ENCODE measurements around the gene RHBDD2.
A peak's percentile ranks its signal among the peaks of the same experiment; 100 is the strongest.

Gene RHBDD2

DNA sequence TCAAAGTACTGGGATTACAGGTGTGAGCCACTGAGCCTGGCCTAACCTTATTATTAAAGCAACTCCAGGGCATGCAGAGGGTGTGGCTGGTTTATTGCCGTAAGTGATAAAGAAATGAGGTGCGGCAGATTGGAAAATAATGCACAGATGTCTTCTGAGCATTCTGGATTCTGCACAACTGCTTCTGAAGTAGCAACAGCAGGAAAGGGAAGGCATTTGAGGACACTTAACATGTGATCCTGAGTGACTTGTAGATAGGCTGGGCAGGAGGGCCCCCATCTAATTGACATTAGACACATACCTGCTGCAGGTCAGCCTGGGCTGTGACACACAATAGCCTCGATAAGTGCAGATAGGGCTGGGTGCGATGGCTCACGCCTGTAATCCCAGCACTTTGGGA is 5.6 kb downstream of the RHBDD2 start:
- Histone ChIP-seq H2AFZ (ENCODE audit: low read length) (no peak overlapping the region), H3K4me2 (ENCODE audit: insufficient read depth, low read length, poor library complexity, severe bottlenecking) (no peak overlapping the region), H3K9ac (ENCODE audit: low read depth, low read length, poor library complexity) (no peak overlapping the region), H4K91ac (ENCODE audit: low read depth, low read length, poor library complexity) (no peak overlapping the region), H3K18ac (ENCODE audit: low read length) (no peak overlapping the region), H3K14ac (ENCODE audit: low read length) (no peak overlapping the region), H3K4me1 (ENCODE audit: control insufficient read depth in 2 of 2, insufficient read depth in 1 of 2, low read depth in 1 of 2, low read length in 2 of 2) (peaks cover 0 to 14% of the 10 kb centered on the region in 2 donors), H3K27ac (replicated peaks; ENCODE audit: low read length) (no peak overlapping the region), H3K4ac (ENCODE audit: low read length) (no peak overlapping the region), H3K9me3 (replicated peaks in 1 of 2; ENCODE audit: control insufficient read depth in 2 of 2, insufficient read depth in 1 of 2, low read depth in 1 of 2, low read length in 2 of 2) (no peaks in the 10 kb centered on the region), H2BK15ac (ENCODE audit: low read length) (no peak overlapping the region), H4K8ac (ENCODE audit: low read depth, low read length) (no peak overlapping the region), H2BK120ac (ENCODE audit: low read depth, low read length) (no peak overlapping the region), H3K23ac (ENCODE audit: low read depth, low read length, poor library complexity) (no peak overlapping the region), H3K79me1 (ENCODE audit: low read depth, low read length) (peaks cover 14% of the 10 kb centered on the region), H2BK12ac (ENCODE audit: low read length) (no peak overlapping the region), H3K27me3 (ENCODE audit: control insufficient read depth in 3 of 3, insufficient read depth in 3 of 3, low read depth in 1 of 3, low read length in 3 of 3) (no peaks in the 10 kb centered on the region), H3K4me3 (ENCODE audit: low read length in 2 of 2) (no peak overlapping the region), H2BK5ac (ENCODE audit: low read length) (no peak overlapping the region), H3K36me3 (replicated peaks in 1 of 2; ENCODE audit: control insufficient read depth in 2 of 2, insufficient read depth in 2 of 2, low read length in 2 of 2) (peaks cover 57 to 92% of the 10 kb centered on the region in 2 donors), H2AK5ac (ENCODE audit: low read depth, low read length) (no peak overlapping the region)
- DNase-seq (ENCODE audit: low spot score), result no peak
- no CpG with 5 or more reads among the region's 5 CpGs for WGBS, 2 donors (ENCODE audit: extremely low coverage in 2 of 2, insufficient read length in 2 of 2, insufficient replicate concordance in 1 of 2)

DNA sequence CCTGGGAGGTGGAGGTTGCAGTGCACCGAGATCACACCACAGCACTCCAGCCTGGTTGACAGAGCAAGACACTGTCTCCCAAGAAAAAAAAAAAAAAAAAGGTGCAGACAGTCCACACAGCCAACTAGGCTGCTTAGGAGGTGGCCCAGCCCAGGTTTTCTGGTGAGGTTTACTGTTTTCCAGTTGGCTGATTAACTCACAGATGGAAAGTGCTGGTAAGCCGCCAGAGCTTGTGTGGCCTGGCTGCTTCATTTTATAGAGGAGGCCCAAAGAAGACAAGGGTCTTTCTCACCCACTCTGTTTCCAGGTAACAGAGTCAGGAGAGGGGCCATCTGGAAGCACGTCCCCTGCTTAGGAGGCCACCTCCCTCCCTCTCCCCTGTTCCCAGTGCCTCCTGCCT is 6.2 kb downstream of the RHBDD2 start:
- Histone ChIP-seq H2BK12ac (ENCODE audit: low read length) (no peak overlapping the region), H3K27ac (replicated peaks; ENCODE audit: low read length) (no peak overlapping the region), H3K79me1 (ENCODE audit: low read depth, low read length) (peaks cover 14% of the 10 kb centered on the region), H4K91ac (ENCODE audit: low read depth, low read length, poor library complexity) (no peak overlapping the region), H3K9me3 (replicated peaks in 1 of 2; ENCODE audit: control insufficient read depth in 2 of 2, insufficient read depth in 1 of 2, low read depth in 1 of 2, low read length in 2 of 2) (no peaks in the 10 kb centered on the region), H3K4me3 (ENCODE audit: low read length in 2 of 2) (no peak overlapping the region), H3K4ac (ENCODE audit: low read length) (no peak overlapping the region), H4K8ac (ENCODE audit: low read depth, low read length) (no peak overlapping the region), H3K14ac (ENCODE audit: low read length) (no peak overlapping the region), H3K4me1 (ENCODE audit: control insufficient read depth in 2 of 2, insufficient read depth in 1 of 2, low read depth in 1 of 2, low read length in 2 of 2) (peaks cover 0 to 16% of the 10 kb centered on the region in 2 donors), H2AFZ (ENCODE audit: low read length) (no peak overlapping the region), H3K36me3 (replicated peaks in 1 of 2; ENCODE audit: control insufficient read depth in 2 of 2, insufficient read depth in 2 of 2, low read length in 2 of 2) (peaks cover 57 to 93% of the 10 kb centered on the region in 2 donors), H3K9ac (ENCODE audit: low read depth, low read length, poor library complexity) (no peak overlapping the region), H3K27me3 (ENCODE audit: control insufficient read depth in 3 of 3, insufficient read depth in 3 of 3, low read depth in 1 of 3, low read length in 3 of 3) (no peaks in the 10 kb centered on the region), H2AK5ac (ENCODE audit: low read depth, low read length) (no peak overlapping the region), H2BK15ac (ENCODE audit: low read length) (no peak overlapping the region), H2BK120ac (ENCODE audit: low read depth, low read length) (no peak overlapping the region), H3K4me2 (ENCODE audit: insufficient read depth, low read length, poor library complexity, severe bottlenecking) (no peak overlapping the region), H3K23ac (ENCODE audit: low read depth, low read length, poor library complexity) (no peak overlapping the region), H3K18ac (ENCODE audit: low read length) (no peak overlapping the region), H2BK5ac (ENCODE audit: low read length) (no peak overlapping the region)
- WGBS, 2 donors (ENCODE audit: extremely low coverage in 2 of 2, insufficient read length in 2 of 2, insufficient replicate concordance in 1 of 2), result no CpG with 5 or more reads among the region's 3 CpGs
- no peak for DNase-seq (ENCODE audit: low spot score)

DNA sequence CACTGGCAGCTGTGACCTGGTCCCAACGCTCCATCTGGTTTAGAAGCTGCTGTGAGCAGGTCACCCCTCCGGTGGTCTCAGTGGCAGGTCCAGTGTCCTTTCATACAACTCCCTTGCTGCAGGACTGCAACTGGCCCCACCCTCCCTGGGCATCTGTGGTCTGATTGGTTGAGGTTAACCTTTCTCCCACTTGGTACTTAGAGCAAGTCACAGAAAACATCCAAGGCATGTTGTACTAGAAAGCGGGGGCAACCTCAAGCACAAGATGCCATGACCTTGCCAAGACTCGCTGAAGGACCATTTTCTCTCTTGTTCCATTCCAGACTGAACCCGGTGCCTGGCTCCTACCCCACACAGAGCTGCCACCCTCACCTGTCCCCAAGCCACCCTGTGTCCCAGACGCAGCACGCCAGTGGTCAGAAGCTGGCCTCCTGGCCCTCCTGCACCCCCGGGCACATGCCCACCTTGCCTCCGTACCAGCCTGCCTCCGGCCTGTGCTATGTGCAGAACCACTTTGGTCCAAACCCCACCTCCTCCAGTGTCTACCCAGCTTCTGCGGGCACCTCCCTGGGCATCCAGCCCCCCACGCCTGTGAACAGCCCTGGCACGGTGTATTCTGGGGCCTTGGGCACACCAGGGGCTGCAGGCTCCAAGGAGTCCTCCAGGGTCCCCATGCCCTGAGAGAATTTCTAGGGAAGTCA is 9.0 kb downstream of the RHBDD2 start:
- Histone ChIP-seq H4K91ac (ENCODE audit: low read depth, low read length, poor library complexity) (no peak overlapping the region), H3K36me3 (replicated peaks in 1 of 2; ENCODE audit: control insufficient read depth in 2 of 2, insufficient read depth in 2 of 2, low read length in 2 of 2) (peaks cover 46 to 72% of the 10 kb centered on the region in 2 donors), H3K4me1 (ENCODE audit: control insufficient read depth in 2 of 2, insufficient read depth in 1 of 2, low read depth in 1 of 2, low read length in 2 of 2) (peaks cover 0 to 5% of the 10 kb centered on the region in 2 donors), H2BK12ac (ENCODE audit: low read length) (no peak overlapping the region), H2AFZ (ENCODE audit: low read length) (no peak overlapping the region), H3K27me3 (ENCODE audit: control insufficient read depth in 3 of 3, insufficient read depth in 3 of 3, low read depth in 1 of 3, low read length in 3 of 3) (no peaks in the 10 kb centered on the region), H2BK120ac (ENCODE audit: low read depth, low read length) (no peak overlapping the region), H3K9ac (ENCODE audit: low read depth, low read length, poor library complexity) (no peak overlapping the region), H3K79me1 (ENCODE audit: low read depth, low read length) (peaks cover 7% of the 10 kb centered on the region), H3K27ac (replicated peaks; ENCODE audit: low read length) (no peak overlapping the region), H3K4me3 (ENCODE audit: low read length in 2 of 2) (no peak overlapping the region), H3K18ac (ENCODE audit: low read length) (no peak overlapping the region), H3K14ac (ENCODE audit: low read length) (no peak overlapping the region), H2BK5ac (ENCODE audit: low read length) (no peak overlapping the region), H2BK15ac (ENCODE audit: low read length) (no peak overlapping the region), H4K8ac (ENCODE audit: low read depth, low read length) (no peak overlapping the region), H3K9me3 (replicated peaks in 1 of 2; ENCODE audit: control insufficient read depth in 2 of 2, insufficient read depth in 1 of 2, low read depth in 1 of 2, low read length in 2 of 2) (no peaks in the 10 kb centered on the region), H2AK5ac (ENCODE audit: low read depth, low read length) (no peak overlapping the region), H3K4ac (ENCODE audit: low read length) (no peak overlapping the region), H3K23ac (ENCODE audit: low read depth, low read length, poor library complexity) (peak overlapping the region; percentile 25), H3K4me2 (ENCODE audit: insufficient read depth, low read length, poor library complexity, severe bottlenecking) (no peak overlapping the region)
- WGBS, 2 donors (ENCODE audit: extremely low coverage in 2 of 2, insufficient read length in 2 of 2, insufficient replicate concordance in 1 of 2), result no CpG with 5 or more reads among the region's 13 CpGs
- DNase-seq (ENCODE audit: low spot score), result no peak

DNA sequence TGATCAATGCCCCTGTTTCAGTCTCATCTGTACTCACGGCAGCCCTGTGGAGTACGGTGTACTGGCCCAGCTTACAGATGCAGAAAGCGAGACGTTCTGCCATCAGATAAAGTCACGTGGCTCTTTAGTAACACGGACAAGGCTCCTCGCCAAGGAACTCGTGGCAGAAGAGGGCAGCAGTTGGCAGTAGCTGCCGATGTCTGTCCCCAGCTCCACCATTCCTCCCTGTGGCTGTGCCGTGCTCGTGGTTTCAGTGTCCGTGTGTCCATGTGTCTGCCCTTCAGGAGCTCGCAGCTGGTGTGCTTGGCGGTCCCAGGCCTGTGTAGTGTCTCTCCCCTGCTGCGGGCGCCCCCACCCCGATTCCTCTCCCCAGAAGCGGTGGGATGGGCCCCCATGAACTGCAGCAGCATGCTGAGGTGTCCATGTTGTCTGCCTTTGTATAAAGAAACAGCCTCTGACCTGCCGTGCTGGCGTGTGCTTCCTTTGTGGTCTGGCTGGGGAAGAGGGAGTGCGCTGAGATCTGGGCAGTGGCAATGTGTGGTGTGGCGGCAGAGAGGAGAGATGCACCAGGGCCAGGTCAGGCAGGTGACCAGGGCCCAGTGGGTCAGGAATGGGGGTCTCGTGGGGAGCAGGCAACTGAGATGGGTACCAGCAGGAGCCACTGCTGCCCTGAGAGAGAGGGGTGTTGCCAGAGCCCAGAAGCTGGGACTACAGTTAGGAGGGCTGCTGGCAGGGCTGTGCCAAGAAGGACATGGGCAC is 9.8 kb downstream of the RHBDD2 start:
- no peak overlapping the region for H3K4ac ChIP-seq (ENCODE audit: low read length)
- no peak overlapping the region for H4K91ac ChIP-seq (ENCODE audit: low read depth, low read length, poor library complexity)
- no peak overlapping the region for H3K27ac ChIP-seq (replicated peaks; ENCODE audit: low read length)
- peak overlapping the region; percentile 74 for H3K23ac ChIP-seq (ENCODE audit: low read depth, low read length, poor library complexity)
- no peak overlapping the region for H4K8ac ChIP-seq (ENCODE audit: low read depth, low read length)
- WGBS, 2 donors (ENCODE audit: extremely low coverage in 2 of 2, insufficient read length in 2 of 2, insufficient replicate concordance in 1 of 2), result no CpG with 5 or more reads among the region's 23 CpGs
- peaks cover 4% of the 10 kb centered on the region for H3K79me1 ChIP-seq (ENCODE audit: low read depth, low read length)
- H2BK12ac ChIP-seq (ENCODE audit: low read length), result peak overlapping the region; percentile 5
- H3K9ac ChIP-seq (ENCODE audit: low read depth, low read length, poor library complexity), result peak overlapping the region; percentile 16
- no peak overlapping the region for H3K14ac ChIP-seq (ENCODE audit: low read length)
- H2AFZ ChIP-seq (ENCODE audit: low read length), result no peak overlapping the region
- no peak overlapping the region for H3K4me2 ChIP-seq (ENCODE audit: insufficient read depth, low read length, poor library complexity, severe bottlenecking)
- H3K4me3 ChIP-seq (ENCODE audit: low read length in 2 of 2), result no peak overlapping the region
- H3K18ac ChIP-seq (ENCODE audit: low read length), result peak overlapping the region; percentile 30
- peaks cover 0 to 5% of the 10 kb centered on the region in 2 donors for H3K4me1 ChIP-seq (ENCODE audit: control insufficient read depth in 2 of 2, insufficient read depth in 1 of 2, low read depth in 1 of 2, low read length in 2 of 2)
- peak overlapping the region; percentile 27 for H2AK5ac ChIP-seq (ENCODE audit: low read depth, low read length)
- H3K9me3 ChIP-seq (replicated peaks in 1 of 2; ENCODE audit: control insufficient read depth in 2 of 2, insufficient read depth in 1 of 2, low read depth in 1 of 2, low read length in 2 of 2), result no peaks in the 10 kb centered on the region
- no peak overlapping the region for H2BK120ac ChIP-seq (ENCODE audit: low read depth, low read length)
- H3K27me3 ChIP-seq (ENCODE audit: control insufficient read depth in 3 of 3, insufficient read depth in 3 of 3, low read depth in 1 of 3, low read length in 3 of 3), result no peaks in the 10 kb centered on the region
- DNase-seq (ENCODE audit: low spot score), result no peak
- peak overlapping the region; percentile 45 for H2BK5ac ChIP-seq (ENCODE audit: low read length)
- H2BK15ac ChIP-seq (ENCODE audit: low read length), result no peak overlapping the region
- peaks cover 41 to 64% of the 10 kb centered on the region in 2 donors for H3K36me3 ChIP-seq (replicated peaks in 1 of 2; ENCODE audit: control insufficient read depth in 2 of 2, insufficient read depth in 2 of 2, low read length in 2 of 2)

Data from neuronal stem cell (in vitro differentiated cells).